Liver (tissue), 3 donors: ENCODE results near the gene C19orf25.

Experiments used
- ATF3 ChIP-seq: IDR thresholded peaks from 2 replicates; pipeline ENCODE4 v1.6.1; 2016; ENCODE audit warnings: antibody characterized with exemption
- CTCF ChIP-seq: fragments of 150-350 bp; IDR thresholded peaks from 2 replicates; pipeline ENCODE4 v1.5.1; 2017; ENCODE audit warnings: improper control_type of control experiment, low read depth, low read length; ENCODE audit not compliant: missing input control
- EGR1 ChIP-seq, 2 donors: IDR thresholded peaks; 2 replicates each; pipeline ENCODE4 v1.6.1; 2016 to 2018; ENCODE audit warnings: antibody characterized with exemption in 2 of 2, low read depth in 2 of 2
- FOXA1 ChIP-seq: IDR thresholded peaks from 2 replicates; pipeline ENCODE4 v1.6.1; 2016; ENCODE audit warnings: antibody characterized with exemption
- HNF4A ChIP-seq, 2 donors: conservative IDR thresholded peaks; 2 replicates each; pipeline ENCODE4 v1.6.1; 2016; ENCODE audit warnings: antibody characterized with exemption in 2 of 2, mild to moderate bottlenecking in 2 of 2
- NR2F2 ChIP-seq: IDR thresholded peaks from 2 replicates; pipeline ENCODE4 v1.6.1; 2016; ENCODE audit warnings: antibody characterized with exemption
- RAD21 ChIP-seq, 2 donors: IDR thresholded peaks; 2 replicates each; pipeline ENCODE4 v1.6.1; 2016; ENCODE audit warnings: antibody characterized with exemption in 2 of 2, mild to moderate bottlenecking in 2 of 2
- RXRA ChIP-seq, 2 donors: IDR thresholded peaks; 2 replicates each; pipeline ENCODE4 v1.6.1; 2017 to 2018; ENCODE audit warnings: antibody characterized with exemption in 2 of 2, mild to moderate bottlenecking in 1 of 2
- YY1 ChIP-seq: IDR thresholded peaks from 2 replicates; pipeline ENCODE4 v1.6.1; 2016; ENCODE audit warnings: antibody characterized with exemption, mild to moderate bottlenecking
- ZBTB33 ChIP-seq: IDR thresholded peaks from 2 replicates; pipeline ENCODE4 v1.6.1; 2016; ENCODE audit warnings: antibody characterized with exemption
- TF ChIP-seq, protein P1 (sequence below): IDR thresholded peaks from 2 replicates; pipeline ENCODE4 v1.6.1; 2016; ENCODE audit warnings: antibody characterized with exemption, mild to moderate bottlenecking
- donor health status: healthy.
- donor health status: healthy.

- TF ChIP-seq, protein P1, sequence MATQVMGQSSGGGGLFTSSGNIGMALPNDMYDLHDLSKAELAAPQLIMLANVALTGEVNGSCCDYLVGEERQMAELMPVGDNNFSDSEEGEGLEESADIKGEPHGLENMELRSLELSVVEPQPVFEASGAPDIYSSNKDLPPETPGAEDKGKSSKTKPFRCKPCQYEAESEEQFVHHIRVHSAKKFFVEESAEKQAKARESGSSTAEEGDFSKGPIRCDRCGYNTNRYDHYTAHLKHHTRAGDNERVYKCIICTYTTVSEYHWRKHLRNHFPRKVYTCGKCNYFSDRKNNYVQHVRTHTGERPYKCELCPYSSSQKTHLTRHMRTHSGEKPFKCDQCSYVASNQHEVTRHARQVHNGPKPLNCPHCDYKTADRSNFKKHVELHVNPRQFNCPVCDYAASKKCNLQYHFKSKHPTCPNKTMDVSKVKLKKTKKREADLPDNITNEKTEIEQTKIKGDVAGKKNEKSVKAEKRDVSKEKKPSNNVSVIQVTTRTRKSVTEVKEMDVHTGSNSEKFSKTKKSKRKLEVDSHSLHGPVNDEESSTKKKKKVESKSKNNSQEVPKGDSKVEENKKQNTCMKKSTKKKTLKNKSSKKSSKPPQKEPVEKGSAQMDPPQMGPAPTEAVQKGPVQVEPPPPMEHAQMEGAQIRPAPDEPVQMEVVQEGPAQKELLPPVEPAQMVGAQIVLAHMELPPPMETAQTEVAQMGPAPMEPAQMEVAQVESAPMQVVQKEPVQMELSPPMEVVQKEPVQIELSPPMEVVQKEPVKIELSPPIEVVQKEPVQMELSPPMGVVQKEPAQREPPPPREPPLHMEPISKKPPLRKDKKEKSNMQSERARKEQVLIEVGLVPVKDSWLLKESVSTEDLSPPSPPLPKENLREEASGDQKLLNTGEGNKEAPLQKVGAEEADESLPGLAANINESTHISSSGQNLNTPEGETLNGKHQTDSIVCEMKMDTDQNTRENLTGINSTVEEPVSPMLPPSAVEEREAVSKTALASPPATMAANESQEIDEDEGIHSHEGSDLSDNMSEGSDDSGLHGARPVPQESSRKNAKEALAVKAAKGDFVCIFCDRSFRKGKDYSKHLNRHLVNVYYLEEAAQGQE, result no peak
- TF ChIP-seq YY1, result no peak
- no peak for TF ChIP-seq CTCF
- TF ChIP-seq RAD21 (IDR thresholded peaks at IDR 0.05), result no peak
- no peak for TF ChIP-seq EGR1 (IDR thresholded peaks at IDR 0.05; ENCODE audit: low read depth in 2 of 2)
- TF ChIP-seq RXRA (IDR thresholded peaks at IDR 0.05), result no peak
- no peak for TF ChIP-seq NR2F2
- no peak for TF ChIP-seq FOXA1
- TF ChIP-seq HNF4A (conservative IDR thresholded peaks at IDR 0.05), result no peak
- no peak for TF ChIP-seq ZBTB33
- TF ChIP-seq ATF3, result no peak
Measured at GRCh38 chr19:1481224-1481892, 2.3 kb upstream of the C19orf25 start.
